HCT116 (cell line): ENCODE measurements around the gene AGBL3. TPM values are rescaled to one million over a fixed set of nuclear protein-coding genes. Genes with fewer than 3 reads are reported as not detected.

ENCODE experiments used
- ATAC-seq: fragments of 200-7000 bp; cut with Tn5 transposase; 2 replicates; pipeline ENCODE4 v1.9.1; 2020; ENCODE audit warnings: mild to moderate bottlenecking, moderate library complexity
- BruUV-seq: library from RNA; stranded (reverse); fragments of 400-500 nt; replicated peaks from 2 replicates; lab custom pipeline; 2021; lab: Mats Ljungman, UMichigan
- CTCF ChIA-PET: fragments of 300-600 bp; sonication (Branson Sonifier 250); formaldehyde crosslinking; loops from one replicate; lab custom pipeline; 2021; ENCODE audit warnings: antibody characterized with exemption; lab: Charles Lee
- POLR2A ChIA-PET: fragments of 300-600, 350-600 bp; sonication (Branson Sonifier 250); formaldehyde crosslinking; loops from one replicate; lab custom pipeline; 2021; ENCODE audit warnings: antibody characterized with exemption; lab: Charles Lee
- RAD21 ChIA-PET, 2 experiments: fragments of 300-600 bp; sonication (Branson Sonifier 250); formaldehyde crosslinking; loops; one replicate each; lab custom pipeline; 2023; ENCODE audit warnings: low total read pairs in 2 of 2; ENCODE audit not compliant: uncharacterized antibody in 2 of 2, unreplicated experiment in 2 of 2, low non-redundant PET in 1 of 2; lab: Charles Lee
- DNase-seq: peaks from one replicate; pipeline ENCODE4 v3.0.0-alpha.2; 2010; ENCODE audit warnings: low read depth, low spot score
- H2AFZ ChIP-seq: fragments of 200-600 bp; shearing (Covaris generic), sonication (generic); 2 replicates; pipeline ENCODE4 v1.6.1; 2017; ENCODE audit warnings: low read depth, mixed run types, mixed read lengths, antibody characterized with exemption, low read length; ENCODE audit not compliant: poor library complexity, severe bottlenecking
- H3K27ac ChIP-seq: 2 replicates; pipeline ENCODE4 v1.5.1; 2012; ENCODE audit warnings: low read depth, low read length
- H3K27me3 ChIP-seq: fragments of 200-600 bp; sonication (generic); 2 replicates; pipeline ENCODE4 v1.6.1; 2016; ENCODE audit warnings: mixed run types, low read length, mixed read lengths; ENCODE audit not compliant: insufficient read depth
- H3K36me3 ChIP-seq, 2 experiments: fragments of 200-500 bp in 1 of 2; fragments of 200-600 bp in 1 of 2; sonication (Bioruptor generic) in 1 of 2; sonication (generic) in 1 of 2; 2 replicates each; pipeline versions ENCODE4 v1.5.1 to v1.6.1; 2014 to 2016; ENCODE audit warnings: low read length in 2 of 2, inconsistent platforms in 1 of 2, mixed read lengths in 1 of 2, mixed run types in 1 of 2; ENCODE audit not compliant: insufficient read depth in 2 of 2, control insufficient read depth in 1 of 2
- H3K4me1 ChIP-seq, 2 experiments: fragments of 200-600 bp in 1 of 2; sonication (generic) in 1 of 2; 2 replicates each; pipeline versions ENCODE4 v1.5.1 to v1.6.1; 2012 to 2017; ENCODE audit warnings: low read length in 2 of 2, inconsistent platforms in 1 of 2, mild to moderate bottlenecking in 1 of 2, mixed read lengths in 1 of 2, mixed run types in 1 of 2, moderate library complexity in 1 of 2; ENCODE audit not compliant: insufficient read depth in 2 of 2, control insufficient read depth in 1 of 2
- H3K4me2 ChIP-seq: fragments of 200-600 bp; sonication (generic); 2 replicates; pipeline ENCODE4 v1.6.1; 2017; ENCODE audit warnings: mixed run types, low read length, mixed read lengths
- H3K4me3 ChIP-seq, 2 experiments: fragments of 200-600 bp in 1 of 2; sonication (generic) in 1 of 2; replicated peaks in 1 of 2; 2 replicates each; pipeline ENCODE4 v1.5.1; 2011 to 2016; ENCODE audit warnings: low read length in 2 of 2, control low read depth in 1 of 2, low read depth in 1 of 2, mild to moderate bottlenecking in 1 of 2, mixed read lengths in 1 of 2, mixed run types in 1 of 2
- H3K79me2 ChIP-seq: fragments of 200-600 bp; sonication (generic); 2 replicates; pipeline ENCODE4 v1.6.1; 2017; ENCODE audit warnings: mild to moderate bottlenecking, mixed run types, low read length, moderate library complexity, mixed read lengths; ENCODE audit not compliant: insufficient read depth
- H3K9ac ChIP-seq: fragments of 200-600 bp; sonication (generic); 2 replicates; pipeline ENCODE4 v1.6.1; 2016; ENCODE audit warnings: low read length, mixed read lengths
- H3K9me2 ChIP-seq: fragments of 200-600 bp; sonication (generic), shearing (Covaris generic); 2 replicates; pipeline ENCODE4 v1.6.1; 2017; ENCODE audit warnings: mixed run types, mild to moderate bottlenecking, moderate library complexity; ENCODE audit not compliant: insufficient read depth
- H3K9me3 ChIP-seq, 2 experiments: fragments of 200-500 bp in 1 of 2; fragments of 200-600 bp in 1 of 2; sonication (Bioruptor generic) in 1 of 2; sonication (generic) in 1 of 2; 2 replicates each; pipeline ENCODE4 v1.6.1; 2014 to 2017; ENCODE audit warnings: low read length in 2 of 2, mixed read lengths in 2 of 2, inconsistent platforms in 1 of 2, low read depth in 1 of 2, mild to moderate bottlenecking in 1 of 2, mixed run types in 1 of 2, moderate library complexity in 1 of 2; ENCODE audit not compliant: control insufficient read depth in 1 of 2, insufficient read depth in 1 of 2
- H4K20me1 ChIP-seq: fragments of 200-600 bp; sonication (generic), shearing (Covaris generic); 2 replicates; pipeline ENCODE4 v1.6.1; 2017; ENCODE audit warnings: mixed run types, mild to moderate bottlenecking, moderate library complexity; ENCODE audit not compliant: insufficient read depth
- CBX3 ChIP-seq: IDR thresholded peaks from 2 replicates; pipeline ENCODE4 v1.6.1; 2012; ENCODE audit warnings: low read depth
- CEBPB ChIP-seq: IDR thresholded peaks from 2 replicates; pipeline ENCODE4 v1.6.1; 2012; ENCODE audit warnings: low read depth
- EZH2 ChIP-seq: fragments of 200-600 bp; sonication (generic); IDR thresholded peaks from 2 replicates; pipeline ENCODE4 v1.6.1; 2017; ENCODE audit warnings: antibody characterized with exemption, mixed run types
- MAX ChIP-seq: IDR thresholded peaks from 2 replicates; pipeline ENCODE4 v1.6.1; 2012
- POLR2A ChIP-seq: IDR thresholded peaks from 2 replicates; pipeline ENCODE4 v1.7.0; 2011; ENCODE audit warnings: borderline replicate concordance; ENCODE audit not compliant: insufficient read depth, insufficient read length; ENCODE audit errors: extremely low read depth
- POLR2AphosphoS5 ChIP-seq: IDR thresholded peaks from 2 replicates; pipeline ENCODE4 v1.6.1; 2011; ENCODE audit warnings: mild to moderate bottlenecking, low read depth, low read length, moderate library complexity
- SIN3A ChIP-seq: IDR thresholded peaks from 2 replicates; pipeline ENCODE4 v1.6.1; 2012; ENCODE audit warnings: low read depth
- SP1 ChIP-seq: IDR thresholded peaks from 2 replicates; pipeline ENCODE4 v1.6.1; 2012; ENCODE audit warnings: low read depth
- TCF7L2 ChIP-seq: IDR thresholded peaks from 2 replicates; pipeline ENCODE4 v1.7.0; 2011; ENCODE audit warnings: borderline replicate concordance, inconsistent platforms; ENCODE audit not compliant: insufficient read depth, insufficient read length; ENCODE audit errors: extremely low read depth
- YY1 ChIP-seq: IDR thresholded peaks from 2 replicates; pipeline ENCODE4 v1.6.1; 2011; ENCODE audit warnings: low read length, low read depth, moderate library complexity, mild to moderate bottlenecking; ENCODE audit not compliant: insufficient replicate concordance; ENCODE audit errors: extremely low read depth
- ZBTB33 ChIP-seq: IDR thresholded peaks from 2 replicates; pipeline ENCODE4 v1.6.1; 2011; ENCODE audit warnings: mild to moderate bottlenecking, low read length, moderate library complexity; ENCODE audit not compliant: insufficient replicate concordance; ENCODE audit errors: extremely low read depth
- ZFX ChIP-seq: fragments of 450-650 bp; IDR thresholded peaks from 2 replicates; pipeline ENCODE4 v1.6.1; 2017
- ZNF274 ChIP-seq: fragments of 200-500 bp; sonication (Bioruptor generic); IDR thresholded peaks from 2 replicates; pipeline ENCODE4 v1.6.1; 2014; ENCODE audit warnings: mild to moderate bottlenecking, low read depth, low read length, inconsistent platforms
- intact Hi-C: fragments of 100-400 bp; cut with micrococcal nuclease; formaldehyde crosslinking; loops from 2 replicates; pipeline ENCODE4 v1.10.0; 2022
- total RNA-seq: library from RNA; stranded (reverse); gene quantifications from one replicate; pipeline ENCODE4 v1.2.1, GENCODE V29; 2021; ENCODE audit not compliant: unreplicated experiment

Gene AGBL3
- total RNA-seq, 1 experiment from 2014 or later, result 1.9 TPM

- Histone ChIP-seq H4K20me1 (no peaks in the 10 kb centered on the region), H3K27ac (no peak overlapping the region), H3K27me3 (no peaks in the 10 kb centered on the region), H3K9me3 (peaks cover 0 to 5% of the 10 kb centered on the region in 2 experiments; a peak in 3 of 4 replicates), H3K36me3 (no peaks in the 10 kb centered on the region), H3K4me2 (no peak overlapping the region), H3K79me2 (no peaks in the 10 kb centered on the region), H3K9ac (no peak overlapping the region), H2AFZ (no peak overlapping the region), H3K4me1 (no peaks in the 10 kb centered on the region; a peak in 1 of 4 replicates), H3K4me3 (no peak overlapping the region), H3K9me2 (no peaks in the 10 kb centered on the region)
- TF ChIP-seq POLR2AphosphoS5 (no peak), ZNF274 (no peak), ZBTB33 (no peak), SIN3A (no peak), MAX (no peak), TCF7L2 (no peak), CBX3 (no peak), POLR2A (no peak), EZH2 (no peak), YY1 (no peak), CEBPB (no peak), SP1 (no peak), ZFX (no peak)
- RAD21 ChIA-PET, result no interaction called here
- CTCF ChIA-PET, result interaction anchor here (0.6 kb wide), 1 partner anchor 18 kb away, joined by 3 read pairs; no protein-coding TSS in a partner anchor
- POLR2A ChIA-PET, result no interaction called here
- intact Hi-C loops, result no loop called here
- DNase-seq (no peak), ATAC-seq (no peak)
- BruUV-seq, result no TSS peak
These were observed 164.8 kb downstream of the AGBL3 start for GRCh38 chr7:135151132-135151531.
